ENCODE measurements around the gene NBEAL2. TPM values are rescaled to one million over a fixed set of nuclear protein-coding genes. Genes with fewer than 3 reads are reported as not detected.

Gene NBEAL2
- total RNA-seq, 1 donor from 2014 or later = 12.6 TPM

GRCh38 chr3:47047069-47047468 lies 67.6 kb downstream of the NBEAL2 start:
- Histone ChIP-seq H3K27ac (replicated peaks) (no peak overlapping the region), H3K9me3 (replicated peaks) (no peaks in the 10 kb centered on the region), H3K4me3 (no peak overlapping the region), H3K27me3 (ENCODE audit: low read depth) (no peaks in the 10 kb centered on the region), H3K36me3 (peaks cover 35% of the 10 kb centered on the region), H3K4me1 (no peaks in the 10 kb centered on the region)
- TF ChIP-seq CTCF (IDR thresholded peaks at IDR 0.05; ENCODE audit: borderline replicate concordance) = no peak
- intact Hi-C loops (cut with micrococcal nuclease) = no loop called here
- no peak for DNase-seq

- no peaks in the 10 kb centered on the region for H3K9me3 ChIP-seq (replicated peaks)
- no peaks in the 10 kb centered on the region for H3K4me1 ChIP-seq
- no peak for DNase-seq
- TF ChIP-seq CTCF (IDR thresholded peaks at IDR 0.05; ENCODE audit: borderline replicate concordance) = no peak
- no peak overlapping the region for H3K4me3 ChIP-seq
- peaks cover 35% of the 10 kb centered on the region for H3K36me3 ChIP-seq
- H3K27ac ChIP-seq (replicated peaks) = no peak overlapping the region
- intact Hi-C loops (cut with micrococcal nuclease) = no loop called here
- H3K27me3 ChIP-seq (ENCODE audit: low read depth) = no peaks in the 10 kb centered on the region
Measured at GRCh38 chr3:47047673-47048072, 68.2 kb downstream of the NBEAL2 start.

- TF ChIP-seq CTCF (IDR thresholded peaks at IDR 0.05; ENCODE audit: borderline replicate concordance) = no peak
- Histone ChIP-seq H3K4me3 (no peak overlapping the region), H3K27me3 (ENCODE audit: low read depth) (no peaks in the 10 kb centered on the region), H3K36me3 (peaks cover 31% of the 10 kb centered on the region), H3K4me1 (peaks cover 11% of the 10 kb centered on the region), H3K9me3 (replicated peaks) (no peaks in the 10 kb centered on the region), H3K27ac (replicated peaks) (no peak overlapping the region)
- intact Hi-C loops (cut with micrococcal nuclease) = no loop called here
- DNase-seq = no peak
Measured at GRCh38 chr3:47054412-47054811, 74.9 kb downstream of the NBEAL2 start.

- no peak for DNase-seq
- Histone ChIP-seq H3K4me3 (no peak overlapping the region), H3K36me3 (peaks cover 46% of the 10 kb centered on the region), H3K9me3 (replicated peaks) (no peaks in the 10 kb centered on the region), H3K27me3 (ENCODE audit: low read depth) (no peaks in the 10 kb centered on the region), H3K4me1 (peaks cover 11% of the 10 kb centered on the region), H3K27ac (replicated peaks) (no peak overlapping the region)
- intact Hi-C loops (cut with micrococcal nuclease) = no loop called here
- TF ChIP-seq CTCF (IDR thresholded peaks at IDR 0.05; ENCODE audit: borderline replicate concordance) = no peak
Measured at GRCh38 chr3:47056705-47057104, 77.2 kb downstream of the NBEAL2 start.

GRCh38 chr3:47057212-47057671 lies 77.8 kb downstream of the NBEAL2 start:
- TF ChIP-seq CTCF (IDR thresholded peaks at IDR 0.05; ENCODE audit: borderline replicate concordance) = no peak
- DNase-seq = no peak
- intact Hi-C loops (cut with micrococcal nuclease) = no loop called here
- no peaks in the 10 kb centered on the region for H3K27me3 ChIP-seq (ENCODE audit: low read depth)
- no peaks in the 10 kb centered on the region for H3K9me3 ChIP-seq (replicated peaks)
- peaks cover 47% of the 10 kb centered on the region for H3K36me3 ChIP-seq
- no peak overlapping the region for H3K27ac ChIP-seq (replicated peaks)
- H3K4me3 ChIP-seq = no peak overlapping the region
- peaks cover 11% of the 10 kb centered on the region for H3K4me1 ChIP-seq

Other genes with a start within 250 kb of the NBEAL2 start
- 7,440 TPM for gene MYL3, start 116.2 kb upstream of the NBEAL2 start, total RNA-seq
- gene PTH1R, start 101.9 kb upstream of the NBEAL2 start, total RNA-seq = 6.4 TPM
- gene CCDC12, start 2.9 kb upstream of the NBEAL2 start, total RNA-seq = 31.0 TPM
- gene SETD2, start 184.4 kb downstream of the NBEAL2 start, total RNA-seq = 26.4 TPM